Forelimb muscle (tissue), 1 donor: ENCODE measurements around the gene MBTPS2. TPM values are rescaled to one million over a fixed set of nuclear protein-coding genes. Genes with fewer than 3 reads are reported as not detected.
"Not testable (repeated sequence)": the region's sequence is repeated elsewhere in the genome, so short reads cannot be mapped to it uniquely, and the experiment has no call there.

Experiments
- DNase-seq: peaks from one replicate; pipeline ENCODE4 v3.0.0-alpha.2; 2013; ENCODE audit warnings: low read depth
- polyA plus RNA-seq: library from polyadenylated mRNA; unstranded; fragments of 120-200 nt; gene quantifications from one replicate; pipeline ENCODE4 v1.2.1, GENCODE V29; 2013; ENCODE audit not compliant: insufficient read length

The MBTPS2 gene
- polyA plus RNA-seq, result 21.3 TPM

GRCh38 chrX:21839334-21840192 lies at the start of gene MBTPS2:
TSS of gene MBTPS2 (plus strand) at chrX:21839617. CDS start at chrX:21839735, 118 bp downstream.
- peak; percentile 71 for DNase-seq

GRCh38 chrX:21798677-21799219 lies 40.7 kb upstream of the MBTPS2 start:
- DNase-seq, result no peak

GRCh38 chrX:21799767-21800166 lies 39.6 kb upstream of the MBTPS2 start:
- no peak for DNase-seq

- DNase-seq, result no peak
These were observed 39.1 kb upstream of the MBTPS2 start for GRCh38 chrX:21800344-21800770.

GRCh38 chrX:21802054-21802670 lies 37.3 kb upstream of the MBTPS2 start:
- DNase-seq, result no peak

- no peak for DNase-seq
These were observed 36.6 kb upstream of the MBTPS2 start for GRCh38 chrX:21802839-21803238.

GRCh38 chrX:21806691-21807090 lies 32.7 kb upstream of the MBTPS2 start:
- no peak for DNase-seq

GRCh38 chrX:21811832-21812231 lies 27.6 kb upstream of the MBTPS2 start:
- DNase-seq, result no peak

GRCh38 chrX:21812628-21813027 lies 26.8 kb upstream of the MBTPS2 start:
- DNase-seq, result no peak

GRCh38 chrX:21813612-21814368 lies 25.6 kb upstream of the MBTPS2 start:
- DNase-seq, result no peak

GRCh38 chrX:21816136-21816535 lies 23.3 kb upstream of the MBTPS2 start:
- DNase-seq, result no peak

- not testable (repeated sequence) for DNase-seq
These were observed 19.2 kb upstream of the MBTPS2 start for GRCh38 chrX:21820170-21820569.

GRCh38 chrX:21821875-21822274 lies 17.5 kb upstream of the MBTPS2 start:
- DNase-seq, result no peak

GRCh38 chrX:21831496-21831895 lies 7.9 kb upstream of the MBTPS2 start:
- DNase-seq, result no peak

GRCh38 chrX:21837056-21837455 lies 2.4 kb upstream of the MBTPS2 start:
- no peak for DNase-seq

- DNase-seq, result no peak
These were observed 482 bp upstream of the MBTPS2 start for GRCh38 chrX:21838937-21839333.

- no peak for DNase-seq
These were observed 752 bp downstream of the MBTPS2 start for GRCh38 chrX:21840193-21840545.

- no peak for DNase-seq
These were observed 3.8 kb downstream of the MBTPS2 start for GRCh38 chrX:21843179-21843578.

GRCh38 chrX:21845096-21845495 lies 5.7 kb downstream of the MBTPS2 start:
- DNase-seq, result no peak

GRCh38 chrX:21847342-21847741 lies 7.9 kb downstream of the MBTPS2 start:
- no peak for DNase-seq

- no peak for DNase-seq
These were observed 14.2 kb downstream of the MBTPS2 start for GRCh38 chrX:21853578-21853977.

- no peak for DNase-seq
These were observed 16.6 kb downstream of the MBTPS2 start, which contains the start of gene YY2 for GRCh38 chrX:21855937-21856415. TSS of gene YY2 (plus strand) at chrX:21855987. CDS start at chrX:21856485, 498 bp downstream.
